ACHN (cell line): ENCODE measurements around the gene SYK.

Source experiments
- DNase-seq: peaks from one replicate; pipeline ENCODE4 v3.0.0-alpha.2; 2015
- in situ Hi-C: cut with HindIII; loops from 2 replicates; pipeline ENCODE4 v1.10.0; 2017; ENCODE audit warnings: low sequenced_read_pairs, low pct_ligation_motif_present, low pct_unique_long_range_greater_than_20kb

SYK gene

GRCh38 chr9:90890146-90890810 is 88.7 kb downstream of the SYK start:
- no peak for DNase-seq
- in situ Hi-C loops, result no loop called here

- in situ Hi-C loops, result no loop called here
- DNase-seq, result no peak
Measured at GRCh38 chr9:90891308-90892040, 89.9 kb downstream of the SYK start.

- no peak for DNase-seq
- in situ Hi-C loops, result no loop called here
Measured at GRCh38 chr9:90892918-90893317, 91.3 kb downstream of the SYK start.

GRCh38 chr9:90893706-90894105 is 92.1 kb downstream of the SYK start:
- no peak for DNase-seq
- in situ Hi-C loops, result no loop called here

GRCh38 chr9:90894986-90895687 is 93.5 kb downstream of the SYK start:
- DNase-seq, result peak; percentile 6
- in situ Hi-C loops, result no loop called here

- in situ Hi-C loops, result no loop called here
- no peak for DNase-seq
Measured at GRCh38 chr9:90895786-90896185, 94.2 kb downstream of the SYK start.

- in situ Hi-C loops, result no loop called here
Measured at GRCh38 chr9:90896231-90896630, 94.6 kb downstream of the SYK start.

GRCh38 chr9:90898228-90898627 is 96.6 kb downstream of the SYK start:
- DNase-seq, result no peak
- in situ Hi-C loops, result no loop called here

More at GRCh38 chr9:90896231-90896630, 94.6 kb downstream of the SYK start:
- no peak for DNase-seq

GRCh38 chr9:90899287-90899686 is 97.7 kb downstream of the SYK start:
- no peak for DNase-seq
- in situ Hi-C loops, result no loop called here

- DNase-seq, result no peak
- in situ Hi-C loops, result no loop called here
Measured at GRCh38 chr9:90900130-90900529, 98.5 kb downstream of the SYK start.

- in situ Hi-C loops, result no loop called here
- no peak for DNase-seq
Measured at GRCh38 chr9:90901933-90902332, 100.3 kb downstream of the SYK start.

GRCh38 chr9:90903766-90904424 is 102.3 kb downstream of the SYK start:
- in situ Hi-C loops, result no loop called here

GRCh38 chr9:90904706-90905478 is 103.3 kb downstream of the SYK start:
- no peak for DNase-seq
- in situ Hi-C loops, result no loop called here

More at GRCh38 chr9:90903766-90904424, 102.3 kb downstream of the SYK start:
- no peak for DNase-seq

- in situ Hi-C loops, result no loop called here
- DNase-seq, result no peak
Measured at GRCh38 chr9:90905822-90906221, 104.2 kb downstream of the SYK start.

GRCh38 chr9:90906316-90907055 is 104.9 kb downstream of the SYK start:
- in situ Hi-C loops, result no loop called here
- no peak for DNase-seq

GRCh38 chr9:90907056-90907445 is 105.4 kb downstream of the SYK start:
- in situ Hi-C loops, result no loop called here

GRCh38 chr9:90907790-90908189 is 106.2 kb downstream of the SYK start:
- in situ Hi-C loops, result no loop called here

More at GRCh38 chr9:90907056-90907445, 105.4 kb downstream of the SYK start:
- DNase-seq, result no peak

GRCh38 chr9:90909225-90909624 is 107.6 kb downstream of the SYK start:
- DNase-seq, result no peak
- in situ Hi-C loops, result no loop called here

More at GRCh38 chr9:90907790-90908189, 106.2 kb downstream of the SYK start:
- DNase-seq, result no peak
